RWPE2 (cell line): ENCODE measurements around the gene MAP3K5.

Experiments
- ATAC-seq: fragments of 200-7000 bp; cut with Tn5 transposase; 3 replicates; pipeline ENCODE4 v1.9.1; 2021; ENCODE audit warnings: low read depth
- DNase-seq: peaks from one replicate; pipeline ENCODE4 v3.0.0-alpha.2; 2020; ENCODE audit warnings: low spot score
- H3K27ac ChIP-seq: fragments of 450-650 bp; 2 replicates; pipeline ENCODE4 v1.5.1; 2017; ENCODE audit warnings: mild to moderate bottlenecking; ENCODE audit not compliant: poor library complexity, severe bottlenecking
- H3K27me3 ChIP-seq: fragments of 250-450 bp; sonication (Bioruptor Pico); 2 replicates; pipeline ENCODE4 v1.5.1; 2021; ENCODE audit warnings: mild to moderate bottlenecking, moderate library complexity; ENCODE audit not compliant: insufficient read depth, poor library complexity, severe bottlenecking
- H3K36me3 ChIP-seq: fragments of 250-450 bp; sonication (Bioruptor Pico); 2 replicates; pipeline ENCODE4 v1.5.1; 2020; ENCODE audit warnings: low read depth, mild to moderate bottlenecking, moderate library complexity
- H3K4me1 ChIP-seq: fragments of 250-450 bp; sonication (Bioruptor Pico); 2 replicates; pipeline ENCODE4 v1.5.1; 2021; ENCODE audit warnings: mild to moderate bottlenecking, moderate library complexity; ENCODE audit not compliant: insufficient read depth, poor library complexity, severe bottlenecking
- H3K4me3 ChIP-seq: fragments of 250-450 bp; sonication (Bioruptor Pico); 2 replicates; pipeline ENCODE4 v1.5.1; 2021; ENCODE audit warnings: mild to moderate bottlenecking, moderate library complexity; ENCODE audit not compliant: severe bottlenecking
- H3K9me3 ChIP-seq: fragments of 250-450 bp; sonication (Bioruptor Pico); 2 replicates; pipeline ENCODE4 v1.5.1; 2021; ENCODE audit warnings: mild to moderate bottlenecking, moderate library complexity; ENCODE audit not compliant: severe bottlenecking
- CTCF ChIP-seq: fragments of 450-650 bp; IDR thresholded peaks from one replicate; pipeline ENCODE4 v1.5.1; 2017; ENCODE audit warnings: mild to moderate bottlenecking, moderate library complexity; ENCODE audit not compliant: poor library complexity, severe bottlenecking

MAP3K5 gene

GRCh38 chr6:136812174-136812573, 19.9 kb upstream of the MAP3K5 start:
- Histone ChIP-seq H3K4me3 (no peak overlapping the region), H3K4me1 (no peaks in the 10 kb centered on the region), H3K9me3 (no peaks in the 10 kb centered on the region), H3K36me3 (no peaks in the 10 kb centered on the region), H3K27me3 (no peaks in the 10 kb centered on the region), H3K27ac (no peak overlapping the region)
- no peak for TF ChIP-seq CTCF
- ATAC-seq (no peak), DNase-seq (no peak)

GRCh38 chr6:136811272-136811671, 19.0 kb upstream of the MAP3K5 start:
- H3K27ac ChIP-seq = no peak overlapping the region
- ATAC-seq = no peak
- no peaks in the 10 kb centered on the region for H3K9me3 ChIP-seq
- no peak for DNase-seq
- H3K36me3 ChIP-seq = no peaks in the 10 kb centered on the region
- no peak for TF ChIP-seq CTCF
- H3K4me1 ChIP-seq = no peaks in the 10 kb centered on the region
- H3K4me3 ChIP-seq = no peak overlapping the region
- H3K27me3 ChIP-seq = no peaks in the 10 kb centered on the region

- no peak for DNase-seq
- H3K4me1 ChIP-seq = no peaks in the 10 kb centered on the region
- ATAC-seq = no peak
- H3K36me3 ChIP-seq = no peaks in the 10 kb centered on the region
- no peak overlapping the region for H3K4me3 ChIP-seq
- H3K27me3 ChIP-seq = no peaks in the 10 kb centered on the region
- no peak for TF ChIP-seq CTCF
- H3K9me3 ChIP-seq = no peaks in the 10 kb centered on the region
- no peak overlapping the region for H3K27ac ChIP-seq
Observed at GRCh38 chr6:136809091-136809860, 17.0 kb upstream of the MAP3K5 start.

- H3K4me1 ChIP-seq = no peaks in the 10 kb centered on the region
- H3K4me3 ChIP-seq = no peak overlapping the region
- DNase-seq (no peak), ATAC-seq (no peak)
- H3K27me3 ChIP-seq = no peaks in the 10 kb centered on the region
- H3K27ac ChIP-seq = no peak overlapping the region
- no peaks in the 10 kb centered on the region for H3K36me3 ChIP-seq
- no peaks in the 10 kb centered on the region for H3K9me3 ChIP-seq
- TF ChIP-seq CTCF = no peak
Observed at GRCh38 chr6:136803608-136804007, 11.3 kb upstream of the MAP3K5 start.

- Histone ChIP-seq H3K4me1 (no peaks in the 10 kb centered on the region), H3K27ac (no peak overlapping the region), H3K36me3 (no peaks in the 10 kb centered on the region), H3K27me3 (no peaks in the 10 kb centered on the region), H3K9me3 (no peaks in the 10 kb centered on the region), H3K4me3 (no peak overlapping the region)
- TF ChIP-seq CTCF = no peak
- no peak for ATAC-seq
- DNase-seq = no peak
Observed at GRCh38 chr6:136801581-136801980, 9.3 kb upstream of the MAP3K5 start.
